CD14-positive monocyte (primary cell): ENCODE measurements around the gene UPF3A. TPM values are rescaled to one million over a fixed set of nuclear protein-coding genes. Genes with fewer than 3 reads are reported as not detected.
"Not testable (repeated sequence)": the region's sequence is repeated elsewhere in the genome, so short reads cannot be mapped to it uniquely, and the experiment has no call there.

Experiments used
- DNase-seq, 3 donors: peaks; one replicate each; pipeline ENCODE4 v3.0.0-alpha.2; 2011 to 2022
- H2AFZ ChIP-seq: 2 replicates; pipeline ENCODE4 v1.6.0; 2012; ENCODE audit warnings: mild to moderate bottlenecking, low read depth, low read length, inconsistent platforms; ENCODE audit not compliant: insufficient read depth, poor library complexity, severe bottlenecking
- H3K27ac ChIP-seq, 2 donors: 1 replicate in 1 of 2; 2 replicates in 1 of 2; pipeline ENCODE4 v1.5.1; 2012 to 2013; ENCODE audit warnings: low read length in 2 of 2, control low read depth in 1 of 2, inconsistent platforms in 1 of 2, low read depth in 1 of 2, mild to moderate bottlenecking in 1 of 2
- H3K27me3 ChIP-seq, 2 donors: one replicate each; pipeline versions ENCODE4 v1.6.0 to v1.6.1; 2011 to 2013; ENCODE audit warnings: low read length in 2 of 2; ENCODE audit not compliant: control insufficient read depth in 2 of 2, insufficient read depth in 2 of 2
- H3K36me3 ChIP-seq, 2 donors: replicated peaks in 1 of 2; 1 replicate in 1 of 2; 2 replicates in 1 of 2; pipeline versions ENCODE4 v1.5.1 to v1.6.1; 2012 to 2013; ENCODE audit warnings: low read length in 2 of 2, control low read depth in 1 of 2, inconsistent platforms in 1 of 2, mild to moderate bottlenecking in 1 of 2; ENCODE audit not compliant: insufficient read depth in 2 of 2, control insufficient read depth in 1 of 2
- H3K4me1 ChIP-seq, 2 donors: 1 replicate in 1 of 2; 2 replicates in 1 of 2; pipeline versions ENCODE4 v1.5.1 to v1.6.1; 2012 to 2013; ENCODE audit warnings: low read length in 2 of 2, control low read depth in 1 of 2, inconsistent platforms in 1 of 2, mild to moderate bottlenecking in 1 of 2, moderate library complexity in 1 of 2; ENCODE audit not compliant: insufficient read depth in 2 of 2, control insufficient read depth in 1 of 2
- H3K4me2 ChIP-seq: replicated peaks from 2 replicates; pipeline ENCODE3; 2012; ENCODE audit warnings: low read length, moderate library complexity, mild to moderate bottlenecking; ENCODE audit not compliant: poor library complexity, severe bottlenecking; ENCODE audit errors: extremely low read depth
- H3K4me3 ChIP-seq, 3 experiments: fragments of 200-600 bp in 1 of 3; sonication (generic) in 1 of 3; replicated peaks in 1 of 3; 1 replicate in 2 of 3; 2 replicates in 1 of 3; pipeline ENCODE4 v1.5.1; 2011 to 2013; ENCODE audit warnings: low read length in 3 of 3, mild to moderate bottlenecking in 3 of 3, control low read depth in 2 of 3, low read depth in 2 of 3, inconsistent platforms in 1 of 3, moderate library complexity in 1 of 3
- H3K79me2 ChIP-seq: 2 replicates; pipeline ENCODE4 v1.6.0; 2012; ENCODE audit warnings: mild to moderate bottlenecking, control low read depth, inconsistent platforms, low read length, moderate library complexity; ENCODE audit not compliant: insufficient read depth
- H3K9ac ChIP-seq: 2 replicates; pipeline ENCODE4 v1.6.0; 2017; ENCODE audit warnings: low read length, mild to moderate bottlenecking; ENCODE audit not compliant: insufficient read depth, poor library complexity, severe bottlenecking
- H3K9me3 ChIP-seq, 2 donors: replicated peaks in 1 of 2; 1 replicate in 1 of 2; 2 replicates in 1 of 2; pipeline versions ENCODE4 v1.5.1 to v1.6.1; 2012 to 2013; ENCODE audit warnings: low read length in 2 of 2, control low read depth in 1 of 2; ENCODE audit not compliant: control insufficient read depth in 1 of 2, insufficient read depth in 1 of 2
- H4K20me1 ChIP-seq: 2 replicates; pipeline ENCODE4 v1.6.0; 2012; ENCODE audit warnings: mild to moderate bottlenecking, low read length, control low read depth, moderate library complexity; ENCODE audit not compliant: insufficient read depth
- H3K27ac Mint-ChIP-seq, 7 donors: one replicate each; pipeline ENCODE4 v1.8.0; 2020; ENCODE audit warnings: mild to moderate bottlenecking in 7 of 7, mixed read lengths in 7 of 7, moderate library complexity in 6 of 7, inconsistent platforms in 2 of 7
- H3K27me3 Mint-ChIP-seq, 3 donors: one replicate each; pipeline ENCODE4 v1.8.0; 2021 to 2022; ENCODE audit warnings: low read depth in 3 of 3, mild to moderate bottlenecking in 3 of 3, mixed read lengths in 3 of 3, moderate library complexity in 3 of 3, inconsistent platforms in 1 of 3
- H3K36me3 Mint-ChIP-seq, 2 donors: one replicate each; pipeline ENCODE4 v1.8.0; 2020; ENCODE audit warnings: mixed read lengths in 2 of 2, inconsistent platforms in 1 of 2, mild to moderate bottlenecking in 1 of 2
- H3K4me1 Mint-ChIP-seq: one replicate; pipeline ENCODE4 v1.8.0; 2020; ENCODE audit warnings: mild to moderate bottlenecking, mixed read lengths
- H3K4me3 Mint-ChIP-seq, 2 donors: one replicate each; pipeline ENCODE4 v1.8.0; 2020; ENCODE audit warnings: mild to moderate bottlenecking in 2 of 2, mixed read lengths in 2 of 2, moderate library complexity in 1 of 2
- H3K9me3 Mint-ChIP-seq, 7 donors: one replicate each; pipeline ENCODE4 v1.8.0; 2020 to 2022; ENCODE audit warnings: mixed read lengths in 7 of 7, mild to moderate bottlenecking in 6 of 7, moderate library complexity in 6 of 7, inconsistent platforms in 2 of 7
- WGBS: methylation state at CpG from one replicate; pipeline ENCODE4 v1.1.5; 2013; ENCODE audit warnings: missing lambda C conversion rate; ENCODE audit not compliant: insufficient coverage; 5-methylcytosine and 5-hydroxymethylcytosine counted together
- intact Hi-C, 2 donors: fragments of 100-400 bp; cut with micrococcal nuclease; formaldehyde crosslinking; loops; one replicate each; pipeline versions ENCODE4 v1.15.0 to v1.15.1; 2023
- polyA plus RNA-seq, 3 donors: library from polyadenylated mRNA; depleted of rRNA in 1 of 3; unstranded in 2 of 3; stranded (reverse) in 1 of 3; fragments of 300-500 nt in 2 of 3; fragments of >200 nt in 1 of 3; fragmentation: Illumina TruSeq in 2 of 3; gene quantifications; 1 replicate in 2 of 3; 2 replicates in 1 of 3; pipeline ENCODE4 v1.2.3, GENCODE V29; 2012 to 2021
- TF ChIP-seq, protein P1 (sequence below): fragments of 200-600 bp; IDR thresholded peaks from one replicate; pipeline ENCODE4 v1.8.0; 2022; ENCODE audit warnings: antibody characterized with exemption, mild to moderate bottlenecking

UPF3A gene
- polyA plus RNA-seq, 3 donors = 6.1 to 39.1 (median 7.0) TPM

GRCh38 chr13:114341003-114341777 lies 59.8 kb downstream of the UPF3A start:
- Histone ChIP-seq H4K20me1 (no peaks in the 10 kb centered on the region), H3K4me2 (no peak overlapping the region), H3K9me3 (no peaks in the 10 kb centered on the region), H3K4me1 (no peaks in the 10 kb centered on the region), H3K79me2 (no peaks in the 10 kb centered on the region), H2AFZ (no peak overlapping the region), H3K9ac (no peak overlapping the region), H3K4me3 (no peak overlapping the region), H3K36me3 (no peaks in the 10 kb centered on the region), H3K27ac (no peak overlapping the region), H3K27me3 (no peaks in the 10 kb centered on the region)
- Mint-ChIP-seq H3K9me3 (peaks cover 0 to 4% (median 0%) of the 10 kb centered on the region in 7 donors), H3K27me3 (peaks cover 1 to 5% (median 4%) of the 10 kb centered on the region in 3 donors), H3K36me3 (no peaks in the 10 kb centered on the region), H3K4me3 (no peak overlapping the region), H3K27ac (no peak overlapping the region), H3K4me1 (no peaks in the 10 kb centered on the region)
- no peak for DNase-seq
- 91% methylated on average over 11 of the region's 14 CpGs for WGBS
- intact Hi-C loops = no loop called here
- TF ChIP-seq, protein P1, sequence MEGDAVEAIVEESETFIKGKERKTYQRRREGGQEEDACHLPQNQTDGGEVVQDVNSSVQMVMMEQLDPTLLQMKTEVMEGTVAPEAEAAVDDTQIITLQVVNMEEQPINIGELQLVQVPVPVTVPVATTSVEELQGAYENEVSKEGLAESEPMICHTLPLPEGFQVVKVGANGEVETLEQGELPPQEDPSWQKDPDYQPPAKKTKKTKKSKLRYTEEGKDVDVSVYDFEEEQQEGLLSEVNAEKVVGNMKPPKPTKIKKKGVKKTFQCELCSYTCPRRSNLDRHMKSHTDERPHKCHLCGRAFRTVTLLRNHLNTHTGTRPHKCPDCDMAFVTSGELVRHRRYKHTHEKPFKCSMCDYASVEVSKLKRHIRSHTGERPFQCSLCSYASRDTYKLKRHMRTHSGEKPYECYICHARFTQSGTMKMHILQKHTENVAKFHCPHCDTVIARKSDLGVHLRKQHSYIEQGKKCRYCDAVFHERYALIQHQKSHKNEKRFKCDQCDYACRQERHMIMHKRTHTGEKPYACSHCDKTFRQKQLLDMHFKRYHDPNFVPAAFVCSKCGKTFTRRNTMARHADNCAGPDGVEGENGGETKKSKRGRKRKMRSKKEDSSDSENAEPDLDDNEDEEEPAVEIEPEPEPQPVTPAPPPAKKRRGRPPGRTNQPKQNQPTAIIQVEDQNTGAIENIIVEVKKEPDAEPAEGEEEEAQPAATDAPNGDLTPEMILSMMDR = no peak

- H3K9me3 Mint-ChIP-seq, H3K27me3 ChIP-seq, H3K36me3 Mint-ChIP-seq, H3K4me2 ChIP-seq, H3K36me3 ChIP-seq, DNase-seq, H3K27ac Mint-ChIP-seq, H3K27ac ChIP-seq, H3K4me3 ChIP-seq, intact Hi-C loops, H3K4me1 ChIP-seq, H3K9ac ChIP-seq, H3K9me3 ChIP-seq, H2AFZ ChIP-seq, H4K20me1 ChIP-seq, H3K4me3 Mint-ChIP-seq, H3K79me2 ChIP-seq, H3K4me1 Mint-ChIP-seq: not testable (repeated sequence)
- peaks cover 14 to 31% (median 15%) of the 10 kb centered on the region in 3 donors for H3K27me3 Mint-ChIP-seq
- no CpG with 5 or more reads among the region's 3 CpGs for WGBS
Observed at GRCh38 chr13:114347256-114347655, 65.9 kb downstream of the UPF3A start.
